Putamen (tissue), 1 donor: ENCODE data around the gene KIAA1549.
"Not testable (repeated sequence)": the region's sequence is repeated elsewhere in the genome, so short reads cannot be mapped to it uniquely, and the experiment has no call there.

Experiments
- DNase-seq: peaks from one replicate; pipeline ENCODE4 v3.0.0-alpha.2; 2016; ENCODE audit warnings: low spot score

The KIAA1549 gene

GRCh38 chr7:138809346-138809745 lies 171.8 kb downstream of the KIAA1549 start:
- no peak for DNase-seq

- DNase-seq = no peak
These were observed 176.6 kb downstream of the KIAA1549 start for GRCh38 chr7:138804618-138805017.

- no peak for DNase-seq
These were observed 178.5 kb downstream of the KIAA1549 start for GRCh38 chr7:138802706-138803105.

DNA sequence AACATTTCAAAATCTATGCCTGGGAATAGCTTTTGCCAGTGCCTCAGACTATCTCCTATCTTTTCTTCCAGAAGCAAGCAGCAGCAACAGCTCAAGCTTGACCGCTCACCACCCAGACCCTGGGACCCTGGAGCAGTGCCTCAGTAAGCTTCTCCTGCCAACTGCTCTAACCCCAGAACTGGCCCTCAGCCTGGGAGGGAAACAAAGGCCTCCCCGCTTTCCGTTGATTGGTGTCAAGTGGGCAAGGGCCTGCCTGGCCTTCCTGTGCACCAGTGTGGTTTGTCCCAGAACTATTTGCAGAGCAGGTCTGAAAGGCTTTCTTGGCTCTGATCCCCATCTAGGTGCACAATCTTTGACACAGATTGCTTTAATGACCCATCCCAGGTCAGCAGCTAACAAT lies 179.9 kb downstream of the KIAA1549 start:
- DNase-seq = no peak

DNA sequence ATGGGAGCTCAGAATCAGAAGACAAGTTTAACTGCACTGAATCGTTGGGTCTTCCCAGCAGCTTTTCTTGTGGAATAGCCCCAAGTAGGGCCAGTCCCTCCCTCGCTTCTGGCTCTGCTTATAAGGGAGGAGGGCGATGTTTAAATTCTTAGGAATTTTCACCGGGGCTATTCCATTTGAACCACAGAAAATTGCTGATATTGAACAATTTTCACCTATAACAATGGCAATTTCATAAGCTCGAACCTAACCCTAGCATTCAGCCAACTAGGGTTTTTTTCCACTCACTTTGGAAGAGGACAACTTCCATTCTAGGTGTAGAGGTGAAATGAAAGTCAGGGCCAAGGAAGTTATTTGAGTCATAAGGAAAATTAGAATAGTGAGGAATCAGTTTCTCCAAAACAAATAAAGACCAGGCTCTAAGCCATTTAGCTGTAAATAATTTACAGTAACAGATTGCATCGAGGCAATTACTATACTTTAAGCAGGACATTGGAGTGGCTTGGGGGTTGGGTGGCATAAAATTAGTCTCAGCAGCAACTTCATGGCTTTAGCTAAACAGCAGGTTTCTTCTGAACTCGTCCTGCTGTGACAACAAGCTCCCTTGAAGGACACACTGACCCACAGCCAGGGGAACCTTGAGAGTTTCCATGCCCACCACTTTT lies 181.7 kb downstream of the KIAA1549 start:
- DNase-seq = no peak

GRCh38 chr7:138798836-138799235 lies 182.4 kb downstream of the KIAA1549 start:
- no peak for DNase-seq

DNA sequence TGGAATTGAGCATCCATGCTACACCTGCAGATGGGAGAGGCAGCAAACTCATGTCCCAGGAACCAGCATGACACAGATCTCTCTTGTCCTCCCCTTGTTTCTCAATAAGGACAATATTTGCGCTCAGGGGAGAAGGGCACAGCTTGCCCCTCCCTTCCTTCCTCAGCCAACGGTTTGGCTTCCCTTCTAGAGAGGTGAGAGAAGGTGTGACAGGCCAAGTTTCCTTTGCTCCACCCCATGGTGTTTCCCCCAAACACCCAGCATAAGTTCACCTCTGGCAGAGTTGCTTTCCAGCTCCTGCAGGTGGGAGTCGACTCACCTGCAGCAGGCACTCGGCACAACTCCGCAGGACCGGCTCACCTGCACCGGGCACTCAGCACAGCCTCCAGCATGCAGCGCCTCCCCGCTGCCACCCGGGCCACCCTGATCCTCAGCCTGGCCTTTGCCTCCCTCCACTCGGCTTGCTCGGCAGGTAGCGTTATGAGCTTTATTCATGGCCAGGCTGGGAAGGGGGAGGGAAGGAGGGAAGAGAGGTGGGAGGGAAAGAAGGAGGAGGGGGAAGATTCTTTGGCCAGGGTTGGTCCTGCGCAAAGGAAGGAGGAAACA lies 183.4 kb downstream of the KIAA1549 start, which contains the start of the genes ATP6V0A4 and TMEM213:
Gene ATP6V0A4, minus strand, starts transcription at position 482 of the 606 bp plus-strand sequence. CDS start 26,949 bp downstream, outside the sequence.
Gene TMEM213, plus strand, starts transcription at position 280 of the 606 bp plus-strand sequence. Its CDS starts 111 bp downstream, at position 391.
- no peak for DNase-seq

DNA sequence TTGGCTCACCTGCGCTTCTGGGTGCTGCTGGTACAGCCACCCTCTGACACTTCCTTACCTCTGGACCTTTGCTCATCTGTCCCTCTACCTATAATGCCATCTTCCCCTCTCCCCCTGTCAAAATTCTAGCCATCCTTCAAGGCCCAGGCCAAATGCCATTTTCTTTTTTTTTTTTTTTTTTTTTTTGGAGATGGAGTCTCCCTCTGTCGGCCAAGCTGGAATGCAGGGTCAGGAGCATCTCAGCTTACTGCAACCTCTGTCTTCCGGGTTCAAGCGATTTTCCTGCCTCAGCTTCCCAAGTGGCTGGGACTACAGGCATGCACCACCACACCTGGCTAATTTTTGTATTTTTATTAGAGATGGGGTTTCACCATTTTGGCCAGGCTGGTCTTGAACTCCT lies 184.1 kb downstream of the KIAA1549 start:
- not testable (repeated sequence) for DNase-seq

GRCh38 chr7:138796038-138796615 lies 185.1 kb downstream of the KIAA1549 start:
- DNase-seq = no peak

DNA sequence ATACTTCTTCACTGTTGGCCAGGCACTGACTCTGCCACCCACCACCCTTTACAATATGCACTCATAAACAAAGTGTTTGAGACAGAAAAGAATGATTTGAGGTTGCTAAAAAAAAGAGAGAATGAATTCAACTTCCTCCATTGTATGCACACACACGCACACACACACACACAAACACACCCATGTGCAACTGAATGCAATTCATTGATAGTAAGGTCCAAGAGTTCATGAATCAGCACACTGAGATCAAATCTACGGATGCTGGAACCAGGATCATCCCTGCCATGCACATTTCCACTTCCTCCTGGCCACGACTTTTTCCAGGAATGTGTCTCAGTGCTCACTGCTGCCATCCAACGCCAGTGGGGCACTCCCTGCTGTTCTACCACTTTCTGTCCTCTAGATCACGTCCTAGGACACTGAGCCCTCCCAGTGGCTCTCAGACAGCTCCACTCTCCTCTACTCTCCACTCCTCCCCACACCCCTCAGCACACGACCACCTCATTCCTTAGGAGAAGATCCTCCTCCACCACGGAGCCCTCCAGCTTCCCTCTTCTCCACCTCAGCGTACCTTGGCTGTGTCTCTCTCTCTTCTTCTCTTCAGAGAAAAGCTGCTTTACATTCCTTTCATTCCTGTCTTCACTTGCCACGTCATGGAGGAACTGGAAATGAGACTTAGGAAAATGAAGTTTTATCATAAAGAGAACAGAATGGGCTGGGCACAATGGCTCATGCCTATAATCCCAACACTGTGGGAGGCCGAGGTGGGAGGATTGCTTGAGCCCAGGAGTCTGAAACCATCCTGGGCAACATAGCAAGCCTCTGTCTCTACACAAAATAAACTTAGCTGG lies 195.4 kb downstream of the KIAA1549 start:
- no peak for DNase-seq

DNA sequence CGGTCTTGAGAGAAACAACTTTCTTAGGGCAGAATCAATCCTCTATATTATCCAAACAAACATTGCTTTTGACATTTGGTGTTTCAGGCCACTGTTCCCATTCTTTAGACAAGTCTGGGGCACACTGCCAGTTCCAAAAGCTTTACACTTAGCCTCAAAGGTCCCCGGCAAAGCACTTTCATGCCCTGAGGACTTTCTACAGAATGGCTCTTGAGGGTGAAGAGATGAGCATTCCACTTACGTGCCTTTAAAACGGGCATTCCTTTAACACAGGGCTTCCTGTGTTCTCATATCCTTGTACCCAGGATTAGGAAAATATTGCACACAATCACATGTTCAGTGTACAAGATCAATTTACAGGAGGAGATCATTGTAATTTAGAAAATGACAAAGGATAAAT lies 196.5 kb downstream of the KIAA1549 start:
- DNase-seq = no peak
